Raji (cell line): ENCODE data around the gene MIGA1.

ENCODE experiments used
- POLR2A ChIP-seq: IDR thresholded peaks from 2 replicates; pipeline ENCODE4 v1.6.1; 2011; ENCODE audit warnings: low read depth, low read length, control low read depth; ENCODE audit not compliant: insufficient read depth

The MIGA1 gene

DNA sequence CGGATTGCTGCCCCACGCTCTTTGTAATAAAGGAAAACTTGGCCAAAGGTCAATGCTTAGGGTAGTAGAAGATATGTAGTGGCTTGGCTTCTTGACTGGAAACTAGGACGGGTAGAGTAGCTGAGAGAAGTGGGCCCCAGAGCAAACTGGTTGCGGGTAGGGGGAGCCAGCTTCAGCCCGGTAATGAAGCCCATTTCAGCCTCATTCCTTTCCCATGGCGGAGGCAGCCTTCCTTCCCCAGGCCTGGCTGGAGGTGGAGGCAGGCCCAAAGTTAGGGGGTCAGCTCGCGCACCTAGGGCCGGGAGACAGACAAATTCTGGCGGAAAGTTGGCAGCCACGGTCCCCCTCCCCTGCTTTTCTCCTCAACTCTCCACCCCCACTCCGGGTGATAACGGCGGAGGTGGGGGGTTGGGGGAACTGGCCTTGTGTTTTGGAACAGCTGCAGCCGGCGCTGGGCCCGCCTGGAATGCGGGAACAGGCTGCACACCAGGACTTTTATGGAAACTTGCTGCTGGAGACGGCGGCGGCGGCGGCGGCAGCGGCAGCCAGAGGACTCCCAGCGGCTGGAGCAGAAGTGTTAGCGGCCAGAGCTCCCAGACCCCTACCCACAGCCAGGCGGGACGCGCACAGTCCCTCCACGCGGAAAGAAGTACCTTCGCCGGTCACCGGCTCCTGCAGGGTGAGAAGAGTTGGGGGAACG lies 108.8 kb downstream of the MIGA1 start, which contains the start of gene NEXN:
NEXN (plus strand) TSS at position 544 of the 700 bp plus-strand sequence. CDS start 27,483 bp downstream, outside the sequence.
- TF ChIP-seq POLR2A, result no peak

DNA sequence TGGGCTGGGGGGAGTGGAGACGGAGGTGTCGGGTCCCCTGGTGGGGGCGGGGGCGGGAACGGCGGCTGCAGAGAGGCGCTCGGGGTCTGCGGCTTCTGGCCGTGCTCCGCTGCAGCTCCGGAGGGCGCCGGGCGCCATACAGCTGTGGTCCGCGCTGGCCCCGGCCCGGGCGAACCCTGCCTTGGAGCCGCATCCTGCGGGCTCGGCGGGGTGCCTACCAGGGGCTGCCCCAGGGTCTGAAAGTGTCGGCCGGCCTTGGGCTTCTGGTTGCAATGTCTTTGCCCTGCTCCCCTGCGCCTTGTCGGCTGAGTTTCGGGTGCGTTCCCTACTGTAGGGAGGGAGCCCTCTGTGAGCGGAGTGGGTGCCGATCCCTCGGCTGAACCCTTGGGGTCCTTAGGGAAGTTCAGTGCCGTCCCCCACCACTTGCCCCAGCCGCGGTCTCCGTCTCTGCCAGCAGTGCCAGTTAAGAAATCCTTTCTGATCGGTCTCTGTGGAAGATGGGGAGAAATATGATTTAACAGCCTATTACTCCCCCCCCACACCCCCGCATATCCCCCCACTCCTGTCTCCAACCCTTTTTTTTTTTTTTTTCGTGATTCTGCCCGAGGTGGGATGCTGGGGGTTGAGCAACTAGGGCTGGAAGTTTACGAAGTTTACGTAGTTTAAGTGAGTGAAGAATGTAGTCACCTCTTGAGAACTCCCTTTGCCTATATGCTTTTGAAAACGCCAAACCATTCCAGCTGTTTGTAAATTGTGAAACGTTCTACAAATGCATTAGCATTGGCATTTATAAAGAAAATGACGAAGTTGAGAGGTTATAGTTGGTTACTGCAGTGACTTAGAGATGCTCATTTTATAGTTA lies 109.6 kb downstream of the MIGA1 start:
- no peak for TF ChIP-seq POLR2A

DNA sequence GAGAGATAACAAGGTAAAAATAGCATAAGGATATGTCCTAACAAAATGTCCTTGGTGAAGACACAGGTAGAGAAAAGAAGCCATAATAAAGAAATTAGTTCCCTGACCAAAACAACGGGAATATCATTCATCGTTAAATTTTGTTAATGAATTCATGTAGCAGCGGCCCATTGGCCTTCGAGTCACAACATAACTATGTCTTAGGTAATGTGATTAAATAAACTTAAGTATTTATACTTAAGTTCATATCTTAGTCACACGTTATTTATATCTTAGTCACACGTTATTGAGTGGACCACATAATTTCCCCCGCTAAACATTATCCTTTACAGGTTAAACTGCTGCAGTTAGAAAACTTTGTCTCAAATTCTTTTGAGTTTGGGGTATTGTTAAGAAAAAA lies 110.2 kb downstream of the MIGA1 start:
- TF ChIP-seq POLR2A, result no peak

DNA sequence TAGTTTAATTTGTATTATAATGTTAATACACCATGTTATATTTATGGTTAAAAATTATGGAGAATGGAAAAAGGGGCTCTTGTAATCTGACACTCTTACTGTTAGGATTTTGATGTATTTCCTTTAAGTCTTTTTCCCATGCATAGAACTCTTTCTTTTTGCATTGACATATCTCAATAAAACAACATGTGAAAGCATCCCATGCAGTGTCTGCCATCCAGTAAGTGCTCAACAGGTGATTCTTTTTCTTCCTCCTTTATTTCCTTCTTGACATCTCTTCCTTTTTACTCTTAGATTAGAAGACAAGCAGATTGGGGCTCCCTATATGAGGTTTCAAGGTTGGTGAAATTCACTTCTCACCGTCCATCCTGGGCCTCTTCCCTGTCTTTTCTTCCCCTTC lies 111.8 kb downstream of the MIGA1 start:
- TF ChIP-seq POLR2A, result no peak

DNA sequence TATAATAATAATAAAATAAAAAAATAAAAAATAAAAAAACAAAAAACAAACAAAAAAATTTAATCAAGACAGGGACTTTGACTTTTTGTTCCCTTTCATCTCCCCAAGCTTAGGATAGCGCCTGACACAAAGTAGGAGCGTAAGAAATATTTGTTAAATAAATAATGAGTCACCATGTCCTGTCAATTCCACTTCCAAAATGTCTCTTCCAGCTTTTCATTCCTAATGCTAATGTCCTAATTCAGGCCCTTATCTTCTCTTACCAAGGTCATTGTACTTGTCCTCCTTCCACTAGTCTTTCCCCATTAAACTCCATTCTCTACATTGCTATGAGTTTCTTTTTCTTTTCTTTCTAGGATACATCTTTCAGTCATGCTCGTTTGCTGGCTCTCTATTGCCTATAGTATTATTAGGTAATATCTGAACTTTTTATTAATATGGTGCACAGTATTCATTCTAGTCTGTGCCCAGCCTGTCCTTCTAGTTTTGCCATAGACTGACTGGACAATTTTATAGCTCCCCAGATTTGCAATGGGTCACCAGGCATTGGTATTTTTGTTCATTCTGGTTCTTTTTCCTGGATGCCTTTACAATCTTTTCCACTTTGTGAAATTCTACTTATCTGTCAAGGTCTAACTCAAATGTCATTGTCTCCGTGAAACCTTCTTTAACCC lies 120.3 kb downstream of the MIGA1 start:
- no peak for TF ChIP-seq POLR2A

DNA sequence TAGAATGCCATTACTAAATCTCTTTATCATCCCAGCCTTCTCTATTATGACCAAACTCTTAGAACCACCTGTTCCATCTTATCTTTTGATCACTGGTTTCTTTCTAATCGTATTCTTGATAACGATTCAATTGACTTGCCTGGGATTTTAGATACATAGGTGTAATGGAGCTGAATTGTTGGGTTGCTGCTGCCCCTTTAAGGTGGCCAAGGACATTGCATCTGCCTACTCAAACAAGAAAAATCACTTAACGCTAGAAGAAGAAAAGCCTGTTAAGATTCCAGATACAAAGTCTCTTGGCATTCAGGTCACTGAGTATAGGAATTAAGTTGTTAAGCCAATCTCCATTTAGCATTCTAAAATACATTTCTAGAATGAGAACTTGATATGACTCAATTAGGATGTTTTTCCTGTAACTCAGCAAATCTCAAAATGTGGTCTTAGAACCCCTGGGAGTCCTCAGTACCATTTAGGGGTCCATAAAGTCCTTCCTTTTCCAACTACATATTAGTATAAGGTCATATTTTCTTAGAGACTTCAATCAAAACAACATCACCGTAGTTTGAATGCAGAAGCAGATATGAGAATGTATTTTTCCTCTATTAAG lies 121.3 kb downstream of the MIGA1 start:
- TF ChIP-seq POLR2A, result no peak

DNA sequence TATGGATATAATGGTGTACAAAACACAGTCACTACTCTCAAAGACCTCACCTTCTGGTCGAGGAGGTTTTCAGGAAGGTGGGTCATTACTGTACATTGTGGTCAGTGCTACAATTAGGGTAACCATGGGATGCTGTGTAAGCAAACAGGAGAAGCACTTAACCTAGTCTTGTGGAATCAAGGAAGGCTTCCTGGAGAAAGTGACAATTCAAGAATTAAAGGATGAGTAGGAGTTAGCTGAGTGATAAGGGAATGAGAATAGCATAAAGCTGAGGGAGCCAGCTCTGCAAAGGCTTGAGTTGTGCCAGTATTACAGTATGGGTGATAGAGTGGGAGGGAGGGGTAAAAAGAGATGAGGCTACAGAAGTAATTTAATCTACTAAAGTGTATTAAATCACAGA lies 126.2 kb downstream of the MIGA1 start:
- no peak for TF ChIP-seq POLR2A

DNA sequence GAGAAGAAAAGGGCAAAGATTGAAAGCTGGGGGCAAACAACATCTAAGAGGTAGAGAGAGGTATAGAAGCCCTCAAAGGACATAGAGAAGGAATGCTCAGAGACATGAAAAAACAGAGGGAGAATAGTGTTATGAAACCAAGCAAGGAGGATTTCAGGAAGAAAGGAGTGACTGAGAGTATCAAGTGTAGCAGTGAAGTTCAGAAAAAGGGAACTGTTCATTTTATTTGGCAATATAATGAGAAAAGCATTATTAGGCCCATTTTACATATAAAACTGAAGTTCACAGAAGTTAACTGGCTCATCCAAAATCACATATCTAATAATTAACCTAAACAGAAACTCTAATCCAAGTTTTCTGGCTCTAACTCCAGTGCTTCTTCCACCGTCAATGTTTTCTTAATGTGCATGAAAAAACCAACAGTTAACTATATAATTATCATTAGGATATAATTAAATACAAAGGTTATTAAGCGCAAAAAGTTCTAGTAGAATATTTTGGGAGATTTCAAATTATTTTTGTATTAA lies 126.6 kb downstream of the MIGA1 start:
- TF ChIP-seq POLR2A, result no peak

DNA sequence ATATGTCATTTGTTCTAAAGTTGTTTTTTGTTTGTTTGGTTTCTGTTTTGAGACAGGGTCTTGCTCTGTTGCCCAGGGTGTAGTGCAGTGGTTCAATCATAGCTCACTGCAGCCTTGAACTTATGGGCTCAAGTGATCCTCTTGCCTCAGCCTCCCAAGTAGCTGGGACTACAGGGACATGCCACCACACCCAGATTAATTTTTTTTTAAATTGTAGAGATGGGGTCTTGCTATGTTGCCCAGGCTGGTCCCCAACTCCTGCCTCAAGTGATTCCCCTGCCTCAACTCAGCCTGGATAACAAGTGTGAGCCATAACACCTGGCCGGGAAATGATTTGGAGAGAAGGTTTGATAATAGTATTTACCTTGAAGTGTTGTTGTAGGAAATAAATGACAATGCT lies 127.2 kb downstream of the MIGA1 start:
- no peak for TF ChIP-seq POLR2A

DNA sequence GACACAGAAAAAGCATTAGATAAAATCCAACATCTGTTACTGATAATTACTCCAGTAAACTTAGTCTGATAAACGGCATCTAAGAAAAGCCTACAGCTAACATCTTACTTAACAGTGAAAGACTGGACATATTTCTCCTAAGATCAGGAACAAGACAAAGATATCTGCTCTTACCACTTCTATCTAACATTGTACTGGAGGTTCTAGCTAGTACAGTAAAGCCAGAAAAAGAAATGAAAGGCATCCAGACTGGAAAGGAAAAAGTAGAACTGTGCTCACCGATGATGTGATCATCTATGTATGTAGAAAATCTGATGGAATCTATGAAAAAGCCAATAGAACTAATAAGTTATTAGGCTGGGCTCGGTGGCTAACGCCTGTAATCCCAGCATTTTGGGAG lies 130.7 kb downstream of the MIGA1 start:
- no peak for TF ChIP-seq POLR2A

DNA sequence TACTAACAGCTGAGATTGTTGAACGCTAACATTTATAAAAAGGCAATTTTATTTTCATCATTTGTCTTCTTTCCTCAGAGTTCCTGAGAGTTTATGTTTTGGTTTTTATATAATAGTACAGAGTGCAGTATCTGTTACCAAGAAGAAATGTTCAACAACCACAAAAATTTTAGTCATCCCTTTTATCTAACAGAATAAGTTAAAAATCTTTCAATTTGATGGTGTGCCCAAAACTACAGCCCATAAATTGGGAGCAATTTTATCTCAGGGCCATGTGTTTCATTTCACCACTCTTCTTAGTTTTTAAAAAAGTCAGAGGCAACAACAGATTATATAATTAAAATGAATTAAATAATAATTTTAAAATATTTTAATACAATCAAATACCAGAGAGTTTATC lies 146.1 kb downstream of the MIGA1 start:
- no peak for TF ChIP-seq POLR2A

DNA sequence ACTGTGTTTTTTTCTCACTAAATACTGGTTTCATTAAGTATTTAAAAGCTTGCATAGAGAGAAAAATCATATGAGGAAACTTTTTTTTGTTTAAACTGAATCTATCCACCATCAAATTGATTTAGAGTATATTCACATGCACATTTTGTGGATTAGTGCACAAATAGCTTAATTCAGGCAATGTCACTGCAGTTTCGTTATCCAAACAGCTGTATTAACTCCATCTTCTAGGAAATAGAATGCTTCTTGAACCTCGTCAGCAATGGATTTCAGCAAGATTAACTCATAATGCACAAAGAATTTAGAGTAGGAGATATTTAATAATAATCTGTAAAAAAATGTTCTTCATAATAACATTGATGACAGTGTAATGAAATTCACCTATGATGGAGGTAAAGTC lies 146.5 kb downstream of the MIGA1 start:
- no peak for TF ChIP-seq POLR2A

DNA sequence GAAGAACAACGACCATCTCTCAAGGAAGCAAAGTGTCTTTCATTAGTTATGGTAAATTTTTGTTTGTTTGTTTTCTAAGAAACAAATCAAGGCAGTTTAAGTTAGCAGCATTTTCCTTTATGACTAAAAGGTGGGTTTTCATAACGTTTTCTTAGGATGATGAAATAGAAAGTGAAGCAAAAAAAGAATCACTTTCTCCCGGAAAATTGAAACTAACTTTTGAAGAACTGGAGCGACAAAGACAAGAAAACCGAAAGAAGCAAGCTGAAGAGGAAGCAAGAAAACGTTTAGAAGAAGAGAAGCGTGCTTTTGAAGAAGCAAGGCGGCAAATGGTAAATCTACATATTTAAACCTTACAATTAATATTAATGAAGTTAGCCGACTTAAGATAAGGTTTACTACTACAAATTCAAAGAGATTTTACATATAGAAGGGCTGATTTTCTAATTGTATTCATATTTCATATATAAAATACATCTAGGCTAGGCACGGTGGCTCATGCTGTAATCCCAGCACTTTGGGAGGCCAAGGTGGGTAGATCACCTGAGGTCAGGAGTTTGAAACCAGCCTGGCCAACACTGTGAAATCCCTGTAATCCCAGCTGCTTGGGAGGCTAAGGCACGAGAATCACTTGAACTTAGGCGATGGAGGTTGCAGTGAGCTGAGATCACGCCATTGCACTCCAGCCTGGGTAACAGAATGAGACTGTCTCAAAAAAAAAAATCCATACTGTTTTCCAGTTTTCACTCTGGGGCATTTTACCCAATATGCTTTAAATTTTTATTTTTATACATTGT lies 147.3 kb downstream of the MIGA1 start:
- TF ChIP-seq POLR2A, result no peak

DNA sequence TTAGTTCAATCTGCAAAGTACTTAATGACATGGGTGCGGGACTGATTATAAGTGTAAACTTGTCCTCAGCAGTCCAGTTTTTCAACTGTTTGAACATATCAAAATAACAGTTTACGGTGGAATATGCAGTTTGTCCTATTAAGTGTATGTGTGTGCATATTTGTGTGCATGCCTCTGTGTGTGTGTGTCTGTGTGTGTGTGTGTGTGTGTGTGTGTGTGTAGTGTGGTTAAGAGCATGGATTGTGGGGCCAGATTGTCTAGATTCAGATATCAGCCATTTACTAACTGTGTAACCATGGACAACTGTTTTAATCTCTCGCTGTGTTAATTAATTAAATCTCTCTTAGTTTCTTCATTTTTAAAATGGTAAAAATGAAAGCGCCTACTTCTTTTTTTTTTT lies 148.0 kb downstream of the MIGA1 start:
- no peak for TF ChIP-seq POLR2A
